ENCODE measurements around the gene KRT15. TPM values are rescaled to one million over a fixed set of nuclear protein-coding genes. Genes with fewer than 3 reads are reported as not detected.

Gene KRT15
- total and polyA plus RNA-seq, 2 experiments from 2014 or later: 6.8 to 10.6 TPM

DNA sequence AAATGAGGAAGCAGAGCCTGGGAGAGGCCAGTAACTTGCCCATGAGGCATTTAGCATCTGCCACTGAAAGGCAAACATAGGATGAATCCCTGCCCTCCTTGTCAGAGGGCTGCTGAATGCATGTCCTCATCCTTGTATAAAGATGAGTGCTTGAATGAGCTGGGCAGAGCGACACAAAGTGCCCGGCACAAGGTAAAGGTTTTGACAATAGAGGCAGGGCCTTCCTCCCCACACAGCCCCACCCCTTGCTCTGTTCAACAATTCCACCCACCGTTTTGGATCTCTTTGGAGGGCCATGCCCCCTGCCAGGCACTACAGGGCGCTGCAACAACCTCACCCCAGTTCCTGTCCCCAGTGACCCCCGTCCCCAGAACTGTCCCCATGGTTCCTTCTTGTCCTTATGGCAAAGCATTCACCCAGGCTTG lies 10.8 kb upstream of the KRT15 start:
- WGBS (ENCODE audit: low lambda C conversion rate, missing lambda C conversion rate): 65% methylated on average over 5 of the region's 5 CpGs
- no peaks in the 10 kb centered on the region for H3K27me3 ChIP-seq

GRCh38 chr17:41528959-41529353 lies 10.3 kb upstream of the KRT15 start:
- peak; percentile 39 for DNase-seq (ENCODE audit: low spot score)
- Histone ChIP-seq H3K79me2 (peaks cover 21% of the 10 kb centered on the region), H3K4me2 (peak overlapping the region; percentile 78), H3K36me3 (replicated peaks; ENCODE audit: insufficient read depth, low read depth) (no peaks in the 10 kb centered on the region), H3K27me3 (no peaks in the 10 kb centered on the region), H3K27ac (peak overlapping the region; percentile 92), H3K9me3 (ENCODE audit: low read depth) (no peaks in the 10 kb centered on the region), H3K4me1 (ENCODE audit: insufficient read depth) (peaks cover 23% of the 10 kb centered on the region), H4K20me1 (ENCODE audit: insufficient read depth, poor library complexity, severe bottlenecking) (peaks cover 27% of the 10 kb centered on the region), H2AFZ (no peak overlapping the region), H3K9me2 (replicated peaks; ENCODE audit: insufficient read depth) (no peaks in the 10 kb centered on the region), H3K4me3 (no peak overlapping the region)
- 64% methylated on average over 10 of the region's 10 CpGs for WGBS (ENCODE audit: low lambda C conversion rate, missing lambda C conversion rate)
- TF ChIP-seq CTCF (IDR thresholded peaks at IDR 0.05; ENCODE audit: poor library complexity) (no peak), EZH2phosphoT487 (IDR thresholded peaks at IDR 0.05; ENCODE audit: low read depth, severe bottlenecking, unreplicated experiment) (no peak), EZH2 (IDR thresholded peaks at IDR 0.05; ENCODE audit: borderline replicate concordance) (no peak)

More for the DNA sequence above, 10.8 kb upstream of the KRT15 start:
- Histone ChIP-seq H2AFZ (no peak overlapping the region), H3K36me3 (replicated peaks; ENCODE audit: insufficient read depth, low read depth) (no peaks in the 10 kb centered on the region), H3K79me2 (peaks cover 21% of the 10 kb centered on the region), H3K4me1 (ENCODE audit: insufficient read depth) (peaks cover 21% of the 10 kb centered on the region), H3K4me3 (no peak overlapping the region), H4K20me1 (ENCODE audit: insufficient read depth, poor library complexity, severe bottlenecking) (peaks cover 24% of the 10 kb centered on the region), H3K9me2 (replicated peaks; ENCODE audit: insufficient read depth) (no peaks in the 10 kb centered on the region), H3K27ac (peak overlapping the region; percentile 92), H3K9me3 (ENCODE audit: low read depth) (no peaks in the 10 kb centered on the region), H3K4me2 (peak overlapping the region; percentile 78)
- TF ChIP-seq EZH2phosphoT487 (IDR thresholded peaks at IDR 0.05; ENCODE audit: low read depth, severe bottlenecking, unreplicated experiment) (no peak), CTCF (IDR thresholded peaks at IDR 0.05; ENCODE audit: poor library complexity) (no peak), EZH2 (IDR thresholded peaks at IDR 0.05; ENCODE audit: borderline replicate concordance) (no peak)
- DNase-seq (ENCODE audit: low spot score): no peak

DNA sequence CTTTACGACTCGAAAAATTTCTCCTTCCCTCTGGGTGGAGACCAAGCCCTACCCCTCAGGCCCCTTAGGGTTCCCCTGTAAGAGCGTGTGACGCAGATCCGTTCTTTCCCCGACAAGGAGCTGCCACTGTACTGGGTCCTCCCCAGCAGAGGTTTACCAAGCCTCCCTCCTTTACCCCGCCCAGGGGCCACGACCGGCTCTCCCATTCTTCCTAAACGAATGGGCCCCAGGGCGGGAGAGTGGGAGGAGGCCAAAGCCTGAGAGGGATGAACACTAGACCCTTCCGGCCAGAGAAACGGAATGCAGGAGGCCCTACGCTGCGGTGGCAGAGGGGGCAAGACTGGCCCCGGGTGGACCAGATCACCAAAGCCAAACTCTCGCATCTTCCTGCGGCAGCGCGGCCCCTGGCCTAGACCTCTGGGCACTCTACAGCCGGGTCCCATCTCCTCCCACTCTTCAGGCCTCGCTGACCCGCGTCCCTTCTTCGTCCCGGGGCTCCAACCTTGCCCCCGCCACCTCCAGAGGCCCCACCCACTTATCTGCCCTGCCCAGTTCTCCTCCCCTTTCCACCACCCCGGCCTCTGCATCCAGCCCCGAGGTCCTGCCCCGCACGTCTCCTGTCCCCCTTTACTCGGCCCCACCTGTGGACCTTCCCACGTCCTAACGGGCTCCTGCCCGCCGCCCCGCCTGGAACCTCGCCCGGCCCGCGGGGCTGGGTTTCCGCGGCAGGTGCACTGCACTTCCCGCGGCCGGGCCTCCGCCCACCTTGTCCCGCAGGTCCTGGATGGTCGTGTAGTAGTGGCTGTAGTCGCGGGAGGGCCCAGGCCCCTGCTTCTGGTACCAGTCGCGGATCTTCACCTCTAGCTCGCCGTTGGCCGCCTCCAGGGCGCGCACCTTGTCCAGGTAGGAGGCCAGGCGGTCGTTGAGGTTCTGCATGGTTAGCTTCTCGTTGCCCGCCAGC lies 8.7 kb upstream of the KRT15 start:
- Histone ChIP-seq H3K4me3 (peak overlapping the region; percentile 58), H3K9me2 (replicated peaks; ENCODE audit: insufficient read depth) (no peaks in the 10 kb centered on the region), H3K4me1 (ENCODE audit: insufficient read depth) (peaks cover 39% of the 10 kb centered on the region), H3K9me3 (ENCODE audit: low read depth) (no peaks in the 10 kb centered on the region), H3K36me3 (replicated peaks; ENCODE audit: insufficient read depth, low read depth) (no peaks in the 10 kb centered on the region), H3K4me2 (peak overlapping the region; percentile 78), H3K79me2 (peaks cover 21% of the 10 kb centered on the region), H3K27ac (peak overlapping the region; percentile 98), H4K20me1 (ENCODE audit: insufficient read depth, poor library complexity, severe bottlenecking) (peaks cover 27% of the 10 kb centered on the region), H2AFZ (no peak overlapping the region), H3K27me3 (no peaks in the 10 kb centered on the region)
- DNase-seq (ENCODE audit: low spot score): peak; percentile 57
- 7% methylated on average over 55 of the region's 62 CpGs for WGBS (ENCODE audit: low lambda C conversion rate, missing lambda C conversion rate)
- TF ChIP-seq CTCF (IDR thresholded peaks at IDR 0.05; ENCODE audit: poor library complexity) (no peak), EZH2 (IDR thresholded peaks at IDR 0.05; ENCODE audit: borderline replicate concordance) (no peak), EZH2phosphoT487 (IDR thresholded peaks at IDR 0.05; ENCODE audit: low read depth, severe bottlenecking, unreplicated experiment) (no peak)
